ENCODE measurements around the gene PDIA2. TPM values are rescaled to one million over a fixed set of nuclear protein-coding genes. Genes with fewer than 3 reads are reported as not detected.

The PDIA2 gene
- polyA plus RNA-seq, 1 experiment = not detected

DNA sequence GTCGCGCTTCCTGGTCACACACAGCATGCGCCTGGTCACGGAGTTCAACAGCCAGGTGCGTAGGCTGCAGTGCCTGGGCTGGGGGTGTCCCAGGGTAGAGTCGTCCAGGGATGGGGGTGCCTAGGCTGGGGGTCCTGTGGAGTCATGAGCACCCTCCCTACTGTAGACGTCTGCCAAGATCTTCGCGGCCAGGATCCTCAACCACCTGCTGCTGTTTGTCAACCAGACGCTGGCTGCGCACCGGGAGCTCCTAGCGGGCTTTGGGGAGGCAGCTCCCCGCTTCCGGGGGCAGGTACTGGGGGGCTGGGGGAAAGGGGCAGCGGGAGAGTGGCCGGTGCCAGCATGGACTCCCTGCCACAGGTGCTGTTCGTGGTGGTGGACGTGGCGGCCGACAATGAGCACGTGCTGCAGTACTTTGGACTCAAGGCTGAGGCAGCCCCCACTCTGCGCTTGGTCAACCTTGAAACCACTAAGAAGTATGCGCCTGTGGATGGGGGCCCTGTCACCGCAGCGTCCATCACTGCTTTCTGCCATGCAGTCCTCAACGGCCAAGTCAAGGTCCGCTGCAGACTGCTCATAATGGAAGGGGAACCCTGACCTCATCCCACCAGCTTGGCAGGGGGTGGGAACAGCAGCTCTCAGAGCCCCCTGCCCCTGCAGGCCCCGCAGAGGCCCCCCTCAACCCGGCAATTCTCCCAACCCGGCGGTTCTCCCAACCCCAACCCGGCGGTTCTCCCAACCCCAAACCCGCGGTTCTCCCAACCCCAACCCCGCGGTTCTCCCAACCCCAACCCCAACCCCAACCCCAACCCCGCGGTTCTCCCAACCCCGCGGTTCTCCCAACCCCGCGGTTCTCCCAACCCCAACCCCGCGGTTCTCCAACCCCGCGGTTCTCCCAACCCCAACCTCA, 2.4 kb downstream of the PDIA2 start:
- ChIA-PET CTCF (no interaction called here), POLR2A (no interaction called here)
- Histone ChIP-seq H3K36me3 (ENCODE audit: control insufficient read depth, insufficient read depth, low read length) (peaks cover 6% of the 10 kb centered on the region), H3K4me3 (ENCODE audit: low read depth, low read length) (no peak overlapping the region), H3K27me3 (ENCODE audit: control insufficient read depth, insufficient read depth, low read length) (no peaks in the 10 kb centered on the region)
- no peak for DNase-seq (ENCODE audit: low read depth)
- TF ChIP-seq, protein P1, sequence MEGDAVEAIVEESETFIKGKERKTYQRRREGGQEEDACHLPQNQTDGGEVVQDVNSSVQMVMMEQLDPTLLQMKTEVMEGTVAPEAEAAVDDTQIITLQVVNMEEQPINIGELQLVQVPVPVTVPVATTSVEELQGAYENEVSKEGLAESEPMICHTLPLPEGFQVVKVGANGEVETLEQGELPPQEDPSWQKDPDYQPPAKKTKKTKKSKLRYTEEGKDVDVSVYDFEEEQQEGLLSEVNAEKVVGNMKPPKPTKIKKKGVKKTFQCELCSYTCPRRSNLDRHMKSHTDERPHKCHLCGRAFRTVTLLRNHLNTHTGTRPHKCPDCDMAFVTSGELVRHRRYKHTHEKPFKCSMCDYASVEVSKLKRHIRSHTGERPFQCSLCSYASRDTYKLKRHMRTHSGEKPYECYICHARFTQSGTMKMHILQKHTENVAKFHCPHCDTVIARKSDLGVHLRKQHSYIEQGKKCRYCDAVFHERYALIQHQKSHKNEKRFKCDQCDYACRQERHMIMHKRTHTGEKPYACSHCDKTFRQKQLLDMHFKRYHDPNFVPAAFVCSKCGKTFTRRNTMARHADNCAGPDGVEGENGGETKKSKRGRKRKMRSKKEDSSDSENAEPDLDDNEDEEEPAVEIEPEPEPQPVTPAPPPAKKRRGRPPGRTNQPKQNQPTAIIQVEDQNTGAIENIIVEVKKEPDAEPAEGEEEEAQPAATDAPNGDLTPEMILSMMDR (IDR thresholded peaks at IDR 0.05; ENCODE audit: insufficient read depth, low read depth, low read length) = no peak

DNA sequence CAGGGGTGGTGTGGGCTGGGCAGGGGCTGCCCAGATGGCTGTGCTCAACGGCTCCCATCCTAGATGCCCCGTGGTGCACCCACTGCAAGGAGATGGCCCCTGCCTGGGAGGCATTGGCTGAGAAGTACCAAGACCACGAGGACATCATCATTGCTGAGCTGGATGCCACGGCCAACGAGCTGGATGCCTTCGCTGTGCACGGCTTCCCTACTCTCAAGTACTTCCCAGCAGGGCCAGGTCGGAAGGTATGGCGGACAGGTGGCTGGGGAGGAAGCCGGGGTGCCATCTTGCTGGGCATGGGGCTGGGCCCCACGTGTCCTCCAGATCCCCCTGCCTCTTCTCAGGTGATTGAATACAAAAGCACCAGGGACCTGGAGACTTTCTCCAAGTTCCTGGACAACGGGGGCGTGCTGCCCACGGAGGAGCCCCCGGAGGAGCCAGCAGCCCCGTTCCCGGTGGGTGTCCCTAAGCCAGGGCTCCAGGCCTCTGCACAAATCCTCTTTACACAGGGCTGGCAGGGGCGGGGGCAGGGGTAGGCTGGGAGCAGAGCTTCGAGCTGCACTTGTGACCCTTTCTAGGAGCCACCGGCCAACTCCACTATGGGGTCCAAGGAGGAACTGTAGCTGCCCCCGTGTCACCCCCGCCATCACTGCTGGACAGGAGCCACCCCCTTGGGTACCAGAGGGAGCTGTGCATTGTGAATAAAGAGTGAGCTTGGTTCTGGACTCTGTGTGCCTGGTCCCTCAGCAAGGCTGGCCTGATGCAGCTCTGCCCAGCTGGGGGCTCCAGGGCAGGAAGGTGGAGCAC, 3.7 kb downstream of the PDIA2 start:
- POLR2A ChIA-PET = no interaction called here
- Histone ChIP-seq H3K27me3 (ENCODE audit: control insufficient read depth, insufficient read depth, low read length) (no peaks in the 10 kb centered on the region), H3K36me3 (ENCODE audit: control insufficient read depth, insufficient read depth, low read length) (peaks cover 11% of the 10 kb centered on the region), H3K4me3 (ENCODE audit: low read depth, low read length) (no peak overlapping the region)
- no peak for DNase-seq (ENCODE audit: low read depth)
- CTCF ChIA-PET = no interaction called here
- TF ChIP-seq, protein P1 (IDR thresholded peaks at IDR 0.05; ENCODE audit: insufficient read depth, low read depth, low read length) = no peak

DNA sequence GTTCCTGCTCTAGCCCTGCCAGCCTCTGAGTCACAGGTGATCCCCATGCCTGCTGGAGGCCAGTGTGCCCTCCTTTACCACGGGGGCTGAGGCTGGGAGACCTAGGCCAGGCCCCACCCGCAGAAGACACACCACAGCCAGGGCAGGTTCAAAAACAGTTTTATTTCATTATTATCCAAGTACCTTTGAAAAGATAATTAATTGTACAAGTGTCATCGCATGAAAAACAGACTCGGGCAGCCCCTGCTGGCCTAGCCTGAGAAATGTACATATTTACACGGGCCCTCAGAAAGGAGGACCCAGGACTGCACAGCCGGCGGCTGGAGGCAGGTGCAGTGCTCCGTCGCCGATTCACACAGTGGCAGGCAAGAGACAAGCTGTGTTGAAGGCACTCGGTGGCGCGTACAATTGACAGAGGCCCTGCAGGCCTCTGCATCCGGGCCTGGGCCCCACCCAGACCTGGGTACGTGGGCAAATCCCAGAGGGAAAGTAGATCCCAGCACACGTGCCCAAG, 4.4 kb downstream of the PDIA2 start:
- CTCF ChIA-PET = no interaction called here
- no peak for DNase-seq (ENCODE audit: low read depth)
- H3K4me3 ChIP-seq (ENCODE audit: low read depth, low read length) = no peak overlapping the region
- TF ChIP-seq, protein P1 (IDR thresholded peaks at IDR 0.05; ENCODE audit: insufficient read depth, low read depth, low read length) = no peak
- H3K27me3 ChIP-seq (ENCODE audit: control insufficient read depth, insufficient read depth, low read length) = no peaks in the 10 kb centered on the region
- POLR2A ChIA-PET = no interaction called here
- H3K36me3 ChIP-seq (ENCODE audit: control insufficient read depth, insufficient read depth, low read length) = peaks cover 11% of the 10 kb centered on the region

DNA sequence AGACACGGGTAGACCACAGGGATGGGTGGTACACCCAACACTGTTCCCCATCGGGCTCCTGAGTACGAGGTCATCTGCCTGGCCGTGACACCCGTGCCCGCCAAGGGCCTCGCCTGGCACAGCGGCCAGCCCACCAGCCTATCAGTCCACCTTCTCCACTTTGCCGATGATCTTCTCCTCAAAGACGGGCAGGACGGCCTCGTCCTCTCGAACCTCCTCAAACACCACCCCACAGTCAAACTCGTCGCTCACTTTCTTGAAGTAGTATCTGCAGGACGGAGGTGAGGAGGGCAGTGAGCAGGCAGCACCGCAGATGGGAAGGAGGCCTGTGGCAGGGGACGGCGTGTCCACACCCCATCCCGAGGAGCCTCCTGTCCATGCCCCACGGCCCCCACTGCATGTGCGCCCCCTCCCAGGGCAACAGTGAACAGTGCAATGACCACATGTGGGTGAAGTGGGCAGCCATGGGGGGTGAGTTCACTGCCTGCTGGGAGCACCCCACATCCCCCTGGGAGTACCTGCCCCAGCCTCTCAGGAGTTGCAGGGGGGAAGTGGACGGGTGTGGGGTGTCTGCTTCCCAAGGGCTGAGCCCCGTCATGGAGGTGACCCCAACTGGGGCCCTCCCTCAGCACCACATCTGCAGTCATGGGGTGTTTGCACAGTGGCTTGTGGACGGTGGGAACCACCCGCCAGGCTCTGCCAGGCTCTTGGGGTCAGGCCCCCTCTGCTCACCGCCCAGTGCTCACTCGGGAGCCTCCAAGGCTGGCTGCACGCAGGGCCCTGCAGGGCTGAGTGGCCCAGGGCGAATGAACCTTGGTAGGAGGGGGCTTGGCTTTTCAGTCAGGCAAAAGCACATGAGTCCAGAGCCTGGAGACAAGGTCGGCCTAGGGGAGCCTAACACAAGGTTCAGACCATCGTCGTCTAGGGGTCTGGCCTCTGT, 5.3 kb downstream of the PDIA2 start:
- POLR2A ChIA-PET = no interaction called here

More for the DNA sequence above, 5.3 kb downstream of the PDIA2 start:
- CTCF ChIA-PET = no interaction called here
- H3K4me3 ChIP-seq (ENCODE audit: low read depth, low read length) = no peak overlapping the region
- no peak for DNase-seq (ENCODE audit: low read depth)
- TF ChIP-seq, protein P1 (IDR thresholded peaks at IDR 0.05; ENCODE audit: insufficient read depth, low read depth, low read length) = no peak
- peaks cover 14% of the 10 kb centered on the region for H3K36me3 ChIP-seq (ENCODE audit: control insufficient read depth, insufficient read depth, low read length)
- H3K27me3 ChIP-seq (ENCODE audit: control insufficient read depth, insufficient read depth, low read length) = no peaks in the 10 kb centered on the region
